GM18517 (cell line): ENCODE results near the gene RAB28.

Experiments used
- ATAC-seq: cut with Tn5 transposase; IDR thresholded peaks from one replicate; pipeline ENCODE4 v1.9.1; 2021; ENCODE audit warnings: mild to moderate bottlenecking, moderate library complexity; ENCODE audit not compliant: unreplicated experiment

Gene RAB28

GRCh38 chr4:13511101-13511500, 27.0 kb upstream of the RAB28 start:
- ATAC-seq = no peak

DNA sequence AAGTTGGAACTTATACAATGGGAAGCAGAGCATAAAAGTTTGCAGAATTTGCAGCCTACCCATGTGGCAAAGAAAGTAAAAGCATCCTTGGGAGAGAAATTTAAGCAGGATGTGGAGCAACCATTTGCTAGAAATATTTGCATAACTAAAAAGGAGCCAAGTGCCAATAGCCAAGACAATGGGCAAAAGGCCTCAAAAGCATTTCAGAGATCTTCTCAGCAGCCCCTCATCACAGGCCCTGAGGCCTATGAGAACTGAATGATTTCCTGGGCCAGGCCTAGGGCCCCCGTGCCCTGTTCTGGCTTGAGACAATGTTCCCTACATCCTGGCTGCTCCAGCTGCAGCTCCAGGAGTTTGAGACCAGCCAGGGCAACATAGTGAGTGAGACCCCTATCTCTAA, 25.3 kb upstream of the RAB28 start:
- ATAC-seq = no peak

GRCh38 chr4:13504374-13504773, 20.2 kb upstream of the RAB28 start:
- ATAC-seq = no peak

DNA sequence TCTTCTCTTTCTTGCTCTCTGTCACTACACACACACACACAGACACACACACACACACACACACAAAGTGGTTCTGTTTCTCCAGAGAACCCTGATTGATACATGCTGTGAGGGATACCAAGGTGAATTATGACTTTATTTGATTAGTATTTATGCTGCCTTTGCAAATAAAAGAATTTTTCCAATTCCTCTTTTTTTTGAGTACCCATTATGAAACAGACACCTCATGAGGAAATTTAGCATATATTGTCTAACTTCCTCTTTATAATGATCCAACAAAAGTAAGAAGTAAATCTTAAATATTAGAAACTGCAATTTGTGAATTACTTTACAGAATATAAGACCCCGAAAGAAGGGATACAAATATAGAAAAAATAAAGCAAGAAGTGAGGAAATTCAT, 14.3 kb upstream of the RAB28 start:
- ATAC-seq = no peak

GRCh38 chr4:13496605-13497004, 12.5 kb upstream of the RAB28 start:
- no peak for ATAC-seq

GRCh38 chr4:13495753-13496152, 11.6 kb upstream of the RAB28 start:
- ATAC-seq = no peak

DNA sequence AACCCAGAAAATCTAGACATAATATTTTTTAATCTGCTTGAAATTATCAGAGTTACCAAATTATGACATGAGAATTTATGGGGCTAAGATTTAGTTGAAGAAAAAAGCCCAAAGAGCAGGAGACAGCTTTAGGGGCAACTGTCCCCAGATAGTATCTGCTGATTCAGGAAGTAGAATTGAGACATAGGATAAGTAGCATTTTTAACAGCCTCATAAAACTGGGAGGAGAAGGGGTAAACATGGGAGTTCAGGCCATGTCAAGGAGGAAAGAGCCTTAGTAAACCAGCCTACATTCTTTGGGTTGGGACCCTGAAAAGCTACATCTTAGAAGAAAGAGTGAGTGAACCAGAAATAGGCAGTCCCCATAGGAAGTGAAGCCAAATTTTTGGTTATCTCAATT, 9.7 kb upstream of the RAB28 start:
- ATAC-seq = no peak

DNA sequence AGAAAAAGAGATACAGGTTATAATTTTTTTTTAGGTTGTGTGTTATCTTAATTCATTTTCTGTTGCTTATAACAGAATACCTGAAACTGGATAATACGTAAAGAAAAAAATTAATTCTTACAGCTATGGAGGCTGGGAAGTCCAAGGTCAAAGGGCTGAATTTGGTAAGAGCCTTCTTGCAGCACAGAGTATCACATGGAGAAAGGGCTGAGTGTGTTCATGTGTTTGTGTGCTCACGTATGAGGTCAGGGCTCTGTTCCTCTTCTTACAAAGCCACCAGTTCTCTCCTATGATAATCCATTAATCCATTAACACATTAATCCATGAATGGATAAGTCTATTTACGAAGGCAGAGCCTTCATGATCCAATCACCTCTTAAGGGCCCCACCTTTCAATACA, 8.6 kb upstream of the RAB28 start:
- no peak for ATAC-seq

GRCh38 chr4:13484749-13485221, 645 bp upstream of the RAB28 start:
- peak; percentile 53 for ATAC-seq

- ATAC-seq = peak; percentile 34
These were observed 395 bp downstream of the RAB28 start for GRCh38 chr4:13483768-13484121.

GRCh38 chr4:13483136-13483767, 888 bp downstream of the RAB28 start:
- ATAC-seq = peak; percentile 1

- no peak for ATAC-seq
These were observed 2.6 kb downstream of the RAB28 start for GRCh38 chr4:13481569-13481968.

DNA sequence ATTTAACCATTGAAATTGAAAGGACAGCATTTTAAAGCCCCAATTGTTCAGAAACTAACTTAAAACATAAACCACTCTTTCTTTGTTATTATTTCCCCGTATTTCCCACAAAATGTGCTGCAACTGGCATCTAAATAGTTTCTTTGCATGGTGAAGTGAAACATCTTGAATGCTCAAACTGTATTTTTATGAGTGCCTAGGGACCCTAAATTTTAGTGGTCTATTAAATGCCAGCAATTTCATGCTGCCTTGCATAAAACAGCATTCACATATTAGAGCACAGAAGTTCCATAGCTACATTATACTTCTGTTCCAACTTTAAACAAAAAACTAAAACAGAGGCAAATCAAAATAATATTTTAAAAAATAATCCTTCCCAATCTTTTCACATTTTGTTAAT, 5.4 kb downstream of the RAB28 start:
- no peak for ATAC-seq

- ATAC-seq = no peak
These were observed 6.0 kb downstream of the RAB28 start for GRCh38 chr4:13478131-13478530.

- no peak for ATAC-seq
These were observed 7.2 kb downstream of the RAB28 start for GRCh38 chr4:13476915-13477314.

- ATAC-seq = no peak
These were observed 8.0 kb downstream of the RAB28 start for GRCh38 chr4:13476152-13476551.

- ATAC-seq = no peak
These were observed 12.7 kb downstream of the RAB28 start for GRCh38 chr4:13471400-13471799.

DNA sequence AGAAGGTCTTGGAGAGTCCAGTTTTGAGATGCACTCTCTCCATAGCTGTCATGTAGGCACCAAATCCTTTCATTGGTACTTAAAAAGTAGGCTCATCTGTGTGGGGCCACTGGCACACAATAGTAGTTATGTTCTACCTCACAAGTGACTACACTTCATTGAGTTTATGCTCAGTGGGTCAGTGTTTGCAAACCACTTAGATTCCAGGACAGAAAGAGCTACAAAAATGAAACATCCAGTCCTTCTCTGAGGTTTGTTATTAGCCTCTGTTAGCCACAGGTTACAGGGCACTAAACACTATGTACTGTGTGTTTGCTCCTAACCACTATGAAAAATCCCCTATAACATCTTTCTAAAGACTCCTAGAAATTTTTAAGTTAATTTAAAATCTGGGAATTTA, 13.8 kb downstream of the RAB28 start:
- no peak for ATAC-seq

- no peak for ATAC-seq
These were observed 19.2 kb downstream of the RAB28 start for GRCh38 chr4:13464973-13465372.

- no peak for ATAC-seq
These were observed 19.6 kb downstream of the RAB28 start for GRCh38 chr4:13464543-13464942.

DNA sequence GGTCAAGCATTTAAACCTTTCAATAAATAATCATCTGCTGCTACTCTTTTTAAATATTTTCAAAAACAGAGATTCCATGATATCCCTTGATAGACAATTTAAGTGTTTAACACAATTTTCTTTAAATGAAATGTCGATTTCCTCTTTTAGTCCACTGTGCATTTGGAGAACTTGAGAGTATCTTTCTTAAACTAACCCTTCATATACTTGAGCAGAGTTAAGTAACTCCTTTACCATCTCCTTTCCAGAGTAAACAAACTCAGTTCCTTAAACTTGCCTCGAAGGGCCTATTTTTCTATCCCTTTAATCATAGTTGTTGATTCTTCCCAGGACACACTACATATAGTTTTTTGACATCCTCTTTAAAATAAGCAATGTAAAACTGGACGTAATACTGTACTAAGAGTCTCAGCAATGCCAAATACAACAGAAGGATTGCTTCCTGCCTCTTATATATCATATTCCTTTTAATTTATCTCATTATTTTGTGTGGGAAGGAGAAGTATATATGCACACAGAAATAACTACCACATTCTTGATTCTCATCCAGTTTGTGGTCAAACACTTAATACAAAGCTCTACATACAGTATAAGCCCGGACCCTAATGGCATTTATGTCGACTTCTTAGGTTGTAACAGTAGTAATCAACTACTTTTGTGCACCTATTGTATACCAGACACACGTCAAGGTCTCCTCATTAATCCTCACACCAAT, 22.8 kb downstream of the RAB28 start:
- ATAC-seq = no peak

GRCh38 chr4:13455411-13455810, 28.7 kb downstream of the RAB28 start:
- no peak for ATAC-seq

DNA sequence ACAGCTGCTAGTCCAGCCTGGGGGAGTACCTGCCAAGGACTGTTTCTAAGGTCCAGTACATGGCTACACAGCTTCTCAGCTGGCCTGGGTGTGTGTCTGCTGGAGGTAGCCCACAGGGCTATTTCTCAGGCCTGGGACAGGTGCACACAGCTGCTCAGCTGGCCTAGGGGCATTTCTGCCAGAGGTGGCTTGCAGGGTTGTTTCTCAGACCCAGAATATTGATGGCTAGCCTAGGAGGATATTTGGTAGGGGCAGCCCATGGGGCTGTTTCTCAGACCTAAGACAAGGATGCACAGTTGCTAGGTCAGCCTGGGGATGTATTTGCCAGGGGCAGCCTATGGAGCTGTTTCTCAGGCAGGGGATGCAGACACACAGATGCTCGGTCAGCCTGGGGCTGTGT, 29.4 kb downstream of the RAB28 start:
- no peak for ATAC-seq
